VCaP (cell line): ENCODE results near the gene GABRA6.
"Not testable (repeated sequence)": the region's sequence is repeated elsewhere in the genome, so short reads cannot be mapped to it uniquely, and the experiment has no call there.

Experiments used
- H3K27ac ChIP-seq: fragments of 450-650 bp; 2 replicates; pipeline ENCODE4 v1.5.1; 2017
- CTCF ChIP-seq: fragments of 450-650 bp; conservative IDR thresholded peaks from 2 replicates; pipeline ENCODE4 v1.5.1; 2017; ENCODE audit warnings: mild to moderate bottlenecking, moderate library complexity

The GABRA6 gene

GRCh38 chr5:161685461-161685860, at the start of gene GABRA6:
Gene GABRA6, plus strand, starts transcription at chr5:161685721. Its CDS starts 269 bp downstream, at chr5:161685990.
- no peak within 1 kb of the TSS for H3K27ac ChIP-seq
- TF ChIP-seq CTCF: no peak

GRCh38 chr5:161637591-161637990, 47.9 kb upstream of the GABRA6 start:
- no peak overlapping the region for H3K27ac ChIP-seq
- no peak for TF ChIP-seq CTCF

GRCh38 chr5:161641444-161641843, 44.1 kb upstream of the GABRA6 start:
- no peak for TF ChIP-seq CTCF
- no peak overlapping the region for H3K27ac ChIP-seq

- no peak for TF ChIP-seq CTCF
- H3K27ac ChIP-seq: no peak overlapping the region
Measured at GRCh38 chr5:161645264-161645663, 40.3 kb upstream of the GABRA6 start.

DNA sequence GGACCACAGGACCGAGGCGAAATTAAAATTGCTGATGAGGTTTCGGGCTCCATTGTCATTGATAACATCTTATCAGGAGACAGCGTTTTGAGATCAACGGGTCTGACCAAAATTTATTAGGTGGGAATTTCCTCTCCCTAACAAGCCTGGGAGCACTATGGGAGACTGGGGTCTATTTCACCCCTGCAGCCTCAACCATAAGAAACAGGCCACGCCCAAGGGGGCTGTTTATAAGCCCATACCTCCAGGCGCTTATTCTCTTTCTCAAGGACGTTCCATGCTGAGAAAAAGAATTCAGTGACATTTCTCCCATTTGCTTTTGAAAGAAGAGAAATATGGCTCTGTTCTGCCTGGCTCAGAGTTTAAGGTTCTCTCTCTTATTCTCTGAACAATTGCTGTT, 33.6 kb upstream of the GABRA6 start:
- not testable (repeated sequence) for H3K27ac ChIP-seq

DNA sequence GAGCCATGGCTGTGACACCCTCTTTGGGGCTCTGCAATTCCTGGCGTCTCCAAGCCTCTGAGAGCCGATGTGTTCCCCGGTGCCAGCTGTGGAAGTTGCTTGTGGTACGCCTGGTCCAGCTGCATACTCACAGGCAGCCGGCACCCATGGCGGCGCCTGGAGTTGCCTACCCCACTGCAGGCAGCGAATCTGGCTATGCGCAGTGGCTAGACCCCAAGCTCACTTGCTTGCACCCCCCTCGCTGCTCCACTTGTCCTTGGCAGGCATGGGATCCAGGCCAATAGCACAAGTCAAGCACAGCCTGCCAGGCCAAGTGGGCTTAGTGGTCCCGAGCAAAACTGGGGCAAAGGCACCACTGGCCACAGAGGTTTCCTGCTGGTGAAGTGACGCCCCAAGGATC, 24.7 kb upstream of the GABRA6 start:
- H3K27ac ChIP-seq: no peak overlapping the region
- TF ChIP-seq CTCF: no peak

DNA sequence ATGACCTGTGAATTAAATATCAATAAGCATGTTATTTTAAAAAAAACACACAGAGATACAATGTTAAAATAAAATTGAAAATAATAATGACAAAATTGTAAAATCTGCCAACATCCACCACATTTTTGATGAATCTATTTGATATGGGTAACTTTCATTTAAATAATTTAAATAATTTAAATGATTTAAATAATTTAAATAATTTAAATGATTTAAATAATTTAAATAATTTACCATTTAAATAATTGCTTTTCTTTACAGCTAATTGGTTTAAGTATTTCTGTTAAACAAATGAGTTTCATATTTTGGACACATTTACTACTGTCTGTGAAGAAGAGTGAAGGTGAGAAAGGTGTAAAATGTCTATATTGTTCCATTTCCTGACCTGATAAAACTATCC, 22.1 kb upstream of the GABRA6 start:
- no peak for TF ChIP-seq CTCF
- H3K27ac ChIP-seq: no peak overlapping the region

GRCh38 chr5:161676103-161676502, 9.4 kb upstream of the GABRA6 start:
- peak; percentile 66 for TF ChIP-seq CTCF
- H3K27ac ChIP-seq: no peak overlapping the region
